Testis (tissue), 5 donors: ENCODE results near the gene PRKAG1. TPM values are rescaled to one million over a fixed set of nuclear protein-coding genes. Genes with fewer than 3 reads are reported as not detected.
"Not testable (repeated sequence)": the region's sequence is repeated elsewhere in the genome, so short reads cannot be mapped to it uniquely, and the experiment has no call there.

Experiments used
- DNase-seq: peaks from one replicate; pipeline ENCODE4 v3.0.0-alpha.2; 2019
- H3K27ac ChIP-seq, 2 donors: fragments of 200-600 bp; sonication (generic); one replicate each; pipeline ENCODE4 v1.5.1; 2019
- H3K27me3 ChIP-seq: fragments of 200-600 bp; sonication (generic); one replicate; pipeline ENCODE4 v1.5.1; 2019
- H3K36me3 ChIP-seq: fragments of 200-600 bp; sonication (generic); one replicate; pipeline ENCODE4 v1.5.1; 2017; ENCODE audit warnings: low read depth; ENCODE audit errors: missing control alignments
- H3K4me1 ChIP-seq: fragments of 200-600 bp; sonication (generic); one replicate; pipeline ENCODE4 v1.5.1; 2019
- H3K4me3 ChIP-seq, 2 donors: fragments of 200-600 bp; sonication (generic); one replicate each; pipeline ENCODE4 v1.5.1; 2017 to 2019
- H3K9me3 ChIP-seq: fragments of 200-600 bp; sonication (generic); one replicate; pipeline ENCODE4 v1.5.1; 2017
- POLR2A ChIP-seq: fragments of 450-650 bp; IDR thresholded peaks from one replicate; pipeline ENCODE4 v1.6.1; 2017; ENCODE audit warnings: antibody characterized with exemption, mild to moderate bottlenecking, moderate library complexity
- WGBS, 2 donors: methylation state at CpG; one replicate each; pipeline ENCODE4 v1.1.5; 2018; 5-methylcytosine and 5-hydroxymethylcytosine counted together
- intact Hi-C: fragments of 100-400 bp; cut with DNase I; formaldehyde crosslinking; loops from one replicate; pipeline ENCODE4 v1.15.1; 2023; ENCODE audit warnings: low total_unique reads
- long read RNA-seq, 2 donors: transcript quantifications; one replicate each; lab custom pipeline, GENCODE V29; 2026
- polyA plus RNA-seq: library from polyadenylated mRNA; stranded (reverse); fragments of 350-450 nt; fragmentation: Illumina TruSeq; extraction: RNeasy Lipid Tissue Mini Kit (QIAGEN cat#74804); gene quantifications from one replicate; pipeline ENCODE4 v1.2.3, GENCODE V29; 2014; ENCODE audit warnings: low read depth, low replicate concordance; ENCODE audit not compliant: insufficient read depth
- total RNA-seq, 2 donors: library from RNA; depleted of rRNA; stranded (reverse); fragments of >200 nt; gene quantifications; one replicate each; pipeline ENCODE4 v1.2.3, GENCODE V29; 2016
- TF ChIP-seq, protein P1 (sequence below), 3 experiments: fragments of 450-650 bp in 2 of 3; fragments of 200-600 bp in 1 of 3; sonication (generic) in 1 of 3; IDR thresholded peaks; one replicate each; pipeline ENCODE4 v1.5.1; 2016 to 2019; ENCODE audit warnings: antibody characterized with exemption in 3 of 3, mild to moderate bottlenecking in 2 of 3, moderate library complexity in 1 of 3

Gene PRKAG1
- total RNA-seq (10 to 100 TPM; 52.7 to 59.6 TPM), polyA plus RNA-seq (80.7 TPM)
- long read RNA-seq, donor 1, partial matches to known transcripts = 27 of 38 reads
- long read RNA-seq, donor 1, other reads (novel, unspliced or antisense) = 7 of 38 reads
- long read RNA-seq, donor 2, transcript PRKAG1-206 (12 exons, 1,699 nt) = major isoform, 13 of 14 reads
- long read RNA-seq, donor 2, partial matches to known transcripts = 0 of 14 reads
- long read RNA-seq, donor 2, other reads (novel, unspliced or antisense) = 0 of 14 reads

DNA sequence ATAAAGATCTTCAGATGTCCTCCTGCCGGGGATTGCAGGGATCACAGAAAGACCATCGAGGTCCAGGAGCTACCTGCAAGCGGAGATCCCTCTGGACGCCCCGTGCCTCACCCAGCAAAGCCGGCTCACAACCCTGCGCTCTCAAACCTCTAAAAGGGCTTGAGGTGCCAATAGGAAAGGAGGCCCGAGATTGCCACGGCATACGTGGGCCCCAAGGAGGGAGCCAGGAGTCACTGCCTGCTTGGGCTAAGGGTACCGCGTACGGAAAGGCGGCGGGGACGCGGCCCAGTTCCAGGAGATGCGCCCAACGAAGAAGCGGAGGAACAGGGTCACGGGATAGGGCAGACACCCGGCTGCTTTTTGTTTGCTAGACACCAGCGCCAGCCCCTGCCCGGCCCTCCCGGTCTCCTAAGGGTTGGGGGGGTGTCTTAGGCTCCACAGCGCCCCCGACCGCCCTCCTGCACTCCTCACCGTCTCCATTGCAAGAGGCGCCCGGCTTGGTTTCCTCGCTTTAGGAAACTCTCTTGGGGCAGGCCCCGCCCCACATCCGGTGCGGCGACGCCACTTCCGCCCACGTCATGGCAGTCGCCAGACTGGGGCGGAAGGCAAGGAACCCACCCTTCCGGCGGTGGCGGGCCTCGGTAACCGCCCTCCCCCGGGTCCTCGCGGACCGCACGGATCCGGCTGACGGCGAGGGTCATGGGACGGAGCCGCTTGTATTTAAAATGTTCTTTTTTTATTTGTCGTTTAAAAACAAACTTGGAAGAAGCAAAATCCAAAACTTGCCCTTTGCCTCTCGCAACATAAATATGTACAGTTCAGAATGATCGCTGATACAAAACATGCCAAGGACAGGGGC, at the start of gene PRKAG1:
PRKAG1 (minus strand) TSS at position 516 of the 859 bp plus-strand sequence; CDS start at position 480, 36 bp downstream.
- 0 to 1% methylated on average over 42 to 59 of the region's 59 CpGs for WGBS, 2 donors
- H3K4me1 ChIP-seq = peaks cover 8% of the 10 kb centered on the region
- no peaks in the 10 kb centered on the region for H3K27me3 ChIP-seq
- peak; percentile 52 for TF ChIP-seq POLR2A
- TF ChIP-seq, protein P1, sequence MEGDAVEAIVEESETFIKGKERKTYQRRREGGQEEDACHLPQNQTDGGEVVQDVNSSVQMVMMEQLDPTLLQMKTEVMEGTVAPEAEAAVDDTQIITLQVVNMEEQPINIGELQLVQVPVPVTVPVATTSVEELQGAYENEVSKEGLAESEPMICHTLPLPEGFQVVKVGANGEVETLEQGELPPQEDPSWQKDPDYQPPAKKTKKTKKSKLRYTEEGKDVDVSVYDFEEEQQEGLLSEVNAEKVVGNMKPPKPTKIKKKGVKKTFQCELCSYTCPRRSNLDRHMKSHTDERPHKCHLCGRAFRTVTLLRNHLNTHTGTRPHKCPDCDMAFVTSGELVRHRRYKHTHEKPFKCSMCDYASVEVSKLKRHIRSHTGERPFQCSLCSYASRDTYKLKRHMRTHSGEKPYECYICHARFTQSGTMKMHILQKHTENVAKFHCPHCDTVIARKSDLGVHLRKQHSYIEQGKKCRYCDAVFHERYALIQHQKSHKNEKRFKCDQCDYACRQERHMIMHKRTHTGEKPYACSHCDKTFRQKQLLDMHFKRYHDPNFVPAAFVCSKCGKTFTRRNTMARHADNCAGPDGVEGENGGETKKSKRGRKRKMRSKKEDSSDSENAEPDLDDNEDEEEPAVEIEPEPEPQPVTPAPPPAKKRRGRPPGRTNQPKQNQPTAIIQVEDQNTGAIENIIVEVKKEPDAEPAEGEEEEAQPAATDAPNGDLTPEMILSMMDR (IDR thresholded peaks at IDR 0.05) = peak in 2 of 3 experiments; percentile 2 to 30
- H3K36me3 ChIP-seq = no peaks in the 10 kb centered on the region
- intact Hi-C loops = no loop called here
- DNase-seq = peak; percentile 97
- no peaks in the 10 kb centered on the region for H3K9me3 ChIP-seq
- H3K27ac ChIP-seq = peak within 1 kb of the TSS; percentile 75 to 95
- H3K4me3 ChIP-seq = peak within 1 kb of the TSS; percentile 78 to 90

DNA sequence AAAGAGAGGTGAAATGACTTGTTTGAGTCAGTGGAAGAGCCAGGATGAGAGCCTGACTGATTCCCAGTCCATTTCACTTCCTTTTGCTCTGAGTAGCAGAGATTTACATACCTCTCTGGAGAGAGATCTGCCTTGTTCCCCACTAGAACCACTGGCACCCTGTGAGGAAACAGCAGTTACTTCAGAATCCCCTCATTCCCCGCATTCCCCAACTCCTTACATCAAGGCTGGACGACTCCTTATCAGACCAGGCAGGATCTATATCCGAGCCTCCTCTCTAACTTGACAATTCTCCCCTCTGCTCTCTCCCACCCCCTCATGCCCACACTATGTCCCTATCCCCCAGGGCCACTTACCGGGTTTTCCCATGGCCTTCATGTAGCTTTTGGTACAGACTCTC, 47.5 kb upstream of the PRKAG1 start:
- Histone ChIP-seq H3K4me1 (peaks cover 4% of the 10 kb centered on the region), H3K9me3 (no peaks in the 10 kb centered on the region), H3K27me3 (no peaks in the 10 kb centered on the region), H3K36me3 (no peaks in the 10 kb centered on the region), H3K4me3 (no peak overlapping the region), H3K27ac (no peak overlapping the region)
- 67 to 72% methylated on average over 4 of the region's 4 CpGs for WGBS, 2 donors
- TF ChIP-seq POLR2A = no peak
- TF ChIP-seq, protein P1 (IDR thresholded peaks at IDR 0.05) = no peak
- intact Hi-C loops = no loop called here
- no peak for DNase-seq

DNA sequence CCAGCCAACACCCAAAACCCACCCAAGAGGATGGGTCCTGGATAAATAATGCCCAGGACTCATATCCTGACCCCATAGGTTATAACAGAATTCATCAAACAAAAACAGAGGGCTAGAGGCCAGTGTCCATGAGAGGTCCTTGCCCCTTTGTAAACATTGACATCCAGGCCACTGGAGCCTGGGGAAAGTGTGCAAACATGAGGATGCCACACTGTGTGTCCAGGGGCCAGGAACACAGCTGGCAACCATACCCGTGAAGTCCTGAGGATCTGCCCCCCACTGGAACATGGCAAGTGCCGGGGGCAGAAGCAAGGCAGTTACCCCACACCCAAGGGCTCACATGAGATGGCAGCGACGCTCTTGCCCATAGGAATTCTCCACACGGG, 46.2 kb upstream of the PRKAG1 start:
- H3K9me3 ChIP-seq = no peaks in the 10 kb centered on the region
- H3K27me3 ChIP-seq = no peaks in the 10 kb centered on the region
- DNase-seq = no peak
- TF ChIP-seq POLR2A = no peak
- TF ChIP-seq, protein P1 (IDR thresholded peaks at IDR 0.05) = no peak
- H3K36me3 ChIP-seq = no peaks in the 10 kb centered on the region
- intact Hi-C loops = no loop called here
- no peak overlapping the region for H3K4me3 ChIP-seq
- WGBS, 2 donors = 92% methylated on average over 5 of the region's 5 CpGs
- no peak overlapping the region for H3K27ac ChIP-seq
- peaks cover 4% of the 10 kb centered on the region for H3K4me1 ChIP-seq

DNA sequence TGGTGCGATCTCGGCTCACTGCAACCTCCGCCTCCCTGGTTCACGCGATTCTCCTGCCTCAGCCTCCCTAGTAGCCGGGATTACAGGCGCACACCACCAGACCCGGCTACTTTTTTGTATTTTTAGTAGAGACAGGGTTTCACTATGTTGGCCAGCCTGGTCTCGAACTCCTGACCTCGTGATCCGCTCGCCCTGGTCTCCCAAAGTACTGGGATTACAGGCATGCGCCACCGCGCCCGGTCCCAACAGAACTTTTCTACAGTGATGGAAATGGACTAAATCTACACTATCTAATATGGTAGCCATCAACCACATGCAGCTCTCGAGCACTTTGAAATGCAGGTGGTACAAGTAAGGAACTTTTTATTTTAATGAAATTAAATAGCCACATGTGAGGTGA, 43.3 kb upstream of the PRKAG1 start:
- H3K27ac ChIP-seq, DNase-seq, H3K36me3 ChIP-seq, H3K4me3 ChIP-seq, H3K9me3 ChIP-seq, H3K27me3 ChIP-seq, intact Hi-C loops: not testable (repeated sequence)
- H3K4me1 ChIP-seq = peaks cover 24% of the 10 kb centered on the region
- 63 to 77% methylated on average over 17 of the region's 17 CpGs for WGBS, 2 donors

DNA sequence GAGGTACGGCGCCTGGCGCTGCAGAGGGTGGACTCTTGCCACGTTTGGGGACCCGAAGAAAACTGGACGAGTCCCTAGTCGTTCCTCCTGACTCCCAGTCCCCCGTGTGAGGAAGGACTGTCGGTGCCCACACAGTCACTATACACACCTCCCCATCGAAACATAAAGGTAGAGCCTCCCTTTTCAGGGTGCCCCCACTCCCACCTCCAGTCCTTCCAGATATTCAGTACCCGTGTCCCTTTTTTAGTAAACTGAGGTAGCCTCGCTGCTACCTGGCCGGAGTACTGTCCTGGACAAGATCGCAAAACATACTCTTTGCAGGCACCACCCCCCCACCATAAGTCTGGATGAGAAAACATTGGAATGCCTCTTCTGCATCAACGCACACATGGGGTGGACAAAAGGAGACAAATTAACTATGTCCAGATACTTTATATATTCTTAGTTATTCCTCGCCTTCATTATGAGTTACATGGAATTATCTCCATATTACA, 42.6 kb upstream of the PRKAG1 start:
- no peaks in the 10 kb centered on the region for H3K27me3 ChIP-seq
- no peaks in the 10 kb centered on the region for H3K9me3 ChIP-seq
- intact Hi-C loops = no loop called here
- no peaks in the 10 kb centered on the region for H3K36me3 ChIP-seq
- TF ChIP-seq, protein P1 (IDR thresholded peaks at IDR 0.05) = no peak
- TF ChIP-seq POLR2A = no peak
- no peak for DNase-seq
- H3K27ac ChIP-seq = peak overlapping the region; percentile 96 to 98
- H3K4me3 ChIP-seq = peak overlapping the region; percentile 92 to 100
- peaks cover 31% of the 10 kb centered on the region for H3K4me1 ChIP-seq
- 5 to 6% methylated on average over 15 to 16 of the region's 16 CpGs for WGBS, 2 donors
